ENCODE measurements around the gene LHFPL2. TPM values are rescaled to one million over a fixed set of nuclear protein-coding genes. Genes with fewer than 3 reads are reported as not detected.

Gene LHFPL2
- total RNA-seq, 2 donors from 2014 or later, result 30.1 to 72.6 TPM

DNA sequence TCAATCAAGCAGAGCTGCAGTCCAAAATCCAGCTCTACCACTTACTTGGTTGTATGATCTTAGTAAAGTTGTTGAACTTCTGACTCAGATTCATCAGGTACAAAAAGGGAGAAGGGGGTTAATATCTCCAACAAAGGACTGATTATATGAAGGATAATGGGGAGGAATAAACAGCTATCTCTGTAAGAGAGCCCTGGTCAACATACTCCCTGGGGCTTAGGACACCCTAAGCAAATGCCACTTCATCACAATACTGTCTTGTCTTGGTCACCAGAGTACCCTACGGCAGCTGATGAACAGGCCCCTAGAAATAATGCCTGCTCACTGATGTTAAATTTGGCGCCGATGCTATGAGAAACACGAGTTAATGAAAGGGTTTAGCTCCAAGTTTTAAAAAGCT, 34.8 kb downstream of the LHFPL2 start:
- H3K36me3 ChIP-seq, result peaks cover 14% of the 10 kb centered on the region
- no peaks in the 10 kb centered on the region for H3K9me3 ChIP-seq
- H3K27ac ChIP-seq, result no peak overlapping the region
- no peak overlapping the region for H3K4me3 ChIP-seq
- TF ChIP-seq, protein P1, sequence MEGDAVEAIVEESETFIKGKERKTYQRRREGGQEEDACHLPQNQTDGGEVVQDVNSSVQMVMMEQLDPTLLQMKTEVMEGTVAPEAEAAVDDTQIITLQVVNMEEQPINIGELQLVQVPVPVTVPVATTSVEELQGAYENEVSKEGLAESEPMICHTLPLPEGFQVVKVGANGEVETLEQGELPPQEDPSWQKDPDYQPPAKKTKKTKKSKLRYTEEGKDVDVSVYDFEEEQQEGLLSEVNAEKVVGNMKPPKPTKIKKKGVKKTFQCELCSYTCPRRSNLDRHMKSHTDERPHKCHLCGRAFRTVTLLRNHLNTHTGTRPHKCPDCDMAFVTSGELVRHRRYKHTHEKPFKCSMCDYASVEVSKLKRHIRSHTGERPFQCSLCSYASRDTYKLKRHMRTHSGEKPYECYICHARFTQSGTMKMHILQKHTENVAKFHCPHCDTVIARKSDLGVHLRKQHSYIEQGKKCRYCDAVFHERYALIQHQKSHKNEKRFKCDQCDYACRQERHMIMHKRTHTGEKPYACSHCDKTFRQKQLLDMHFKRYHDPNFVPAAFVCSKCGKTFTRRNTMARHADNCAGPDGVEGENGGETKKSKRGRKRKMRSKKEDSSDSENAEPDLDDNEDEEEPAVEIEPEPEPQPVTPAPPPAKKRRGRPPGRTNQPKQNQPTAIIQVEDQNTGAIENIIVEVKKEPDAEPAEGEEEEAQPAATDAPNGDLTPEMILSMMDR (IDR thresholded peaks at IDR 0.05), result no peak
- peaks cover 6 to 37% of the 10 kb centered on the region in 2 donors for H3K4me1 ChIP-seq (ENCODE audit: control insufficient read depth in 1 of 2, low read depth in 2 of 2)
- no peaks in the 10 kb centered on the region for H3K27me3 ChIP-seq (replicated peaks; ENCODE audit: insufficient read depth)
- ATAC-seq (ENCODE audit: insufficient number of reproducible peaks, low FRiP score, low read depth) (no peak), DNase-seq (ENCODE audit: low spot score) (no peak)

DNA sequence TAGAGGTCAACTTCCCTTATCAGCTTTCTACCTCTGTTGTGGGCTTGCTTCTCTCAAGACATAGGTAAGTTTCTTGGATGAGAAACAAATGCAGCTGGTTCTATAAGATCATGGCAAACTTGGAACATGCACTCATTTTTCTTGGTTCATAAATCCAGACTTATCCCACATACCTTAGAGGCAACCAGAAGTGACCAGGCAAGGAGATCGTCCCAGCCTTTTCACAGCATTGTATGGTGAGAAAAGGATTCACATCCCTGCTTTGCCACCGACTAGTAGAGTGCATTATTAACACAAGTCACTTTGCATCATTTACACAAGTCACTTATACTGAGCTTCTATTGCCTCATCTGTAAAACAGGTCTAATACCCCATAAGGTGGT, 35.4 kb downstream of the LHFPL2 start:
- Histone ChIP-seq H3K36me3 (peaks cover 9% of the 10 kb centered on the region), H3K27me3 (replicated peaks; ENCODE audit: insufficient read depth) (no peaks in the 10 kb centered on the region), H3K4me1 (ENCODE audit: control insufficient read depth in 1 of 2, low read depth in 2 of 2) (peaks cover 6 to 37% of the 10 kb centered on the region in 2 donors), H3K27ac (no peak overlapping the region), H3K4me3 (no peak overlapping the region), H3K9me3 (no peaks in the 10 kb centered on the region)
- TF ChIP-seq, protein P1 (IDR thresholded peaks at IDR 0.05), result no peak
- no peak for DNase-seq (ENCODE audit: low spot score)
- ATAC-seq (ENCODE audit: insufficient number of reproducible peaks, low FRiP score, low read depth), result no peak

DNA sequence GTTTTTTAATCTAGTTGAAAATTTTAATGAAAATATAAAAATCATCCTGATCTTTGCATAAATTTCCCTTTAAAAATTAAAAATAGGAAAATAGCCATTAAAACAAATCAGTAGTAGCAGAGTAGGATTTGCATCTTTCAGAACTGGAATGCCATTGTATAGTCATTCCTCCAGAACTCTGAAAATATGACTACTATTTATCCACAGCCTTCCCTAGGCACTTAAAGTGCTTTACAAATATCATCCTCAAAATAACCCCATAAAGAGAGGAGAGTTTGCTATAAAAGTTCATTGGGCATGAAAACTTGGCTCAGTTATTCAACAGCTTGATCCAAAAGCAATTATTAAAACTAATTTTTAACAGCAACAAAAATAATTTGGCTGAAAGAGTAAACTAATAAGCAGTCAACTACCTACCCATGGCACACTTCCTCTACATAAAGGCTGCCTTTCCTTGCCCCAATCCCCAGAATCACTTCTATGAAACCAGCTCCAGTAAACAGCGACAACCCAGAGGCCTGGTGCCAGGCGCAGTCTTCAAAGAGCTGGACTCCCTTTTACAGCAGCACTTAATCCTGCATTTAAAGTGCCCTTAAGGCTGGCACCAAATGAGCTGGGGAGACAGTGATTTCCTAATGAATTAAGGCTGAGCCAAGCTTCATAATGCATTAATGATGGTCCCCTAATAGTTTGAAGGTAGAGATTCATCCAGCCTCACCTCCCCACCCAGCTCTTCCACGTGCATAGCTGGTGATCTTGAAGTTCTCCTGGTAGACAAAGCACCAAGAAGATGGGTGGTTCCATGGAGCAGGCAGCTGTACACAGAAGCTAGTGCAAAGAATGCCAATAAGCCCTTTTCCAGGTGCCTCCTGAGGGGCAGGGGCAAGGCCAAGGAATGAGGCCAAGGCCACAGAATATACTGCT, 36.1 kb downstream of the LHFPL2 start:
- peaks cover 6 to 38% of the 10 kb centered on the region in 2 donors for H3K4me1 ChIP-seq (ENCODE audit: control insufficient read depth in 1 of 2, low read depth in 2 of 2)
- H3K27ac ChIP-seq, result peak overlapping the region in 1 of 2 donors; percentile 13
- H3K27me3 ChIP-seq (replicated peaks; ENCODE audit: insufficient read depth), result no peaks in the 10 kb centered on the region
- DNase-seq (ENCODE audit: low spot score) (no peak), ATAC-seq (ENCODE audit: insufficient number of reproducible peaks, low FRiP score, low read depth) (no peak)
- H3K9me3 ChIP-seq, result no peaks in the 10 kb centered on the region
- H3K36me3 ChIP-seq, result peaks cover 8% of the 10 kb centered on the region
- no peak overlapping the region for H3K4me3 ChIP-seq
- TF ChIP-seq, protein P1 (IDR thresholded peaks at IDR 0.05), result no peak

DNA sequence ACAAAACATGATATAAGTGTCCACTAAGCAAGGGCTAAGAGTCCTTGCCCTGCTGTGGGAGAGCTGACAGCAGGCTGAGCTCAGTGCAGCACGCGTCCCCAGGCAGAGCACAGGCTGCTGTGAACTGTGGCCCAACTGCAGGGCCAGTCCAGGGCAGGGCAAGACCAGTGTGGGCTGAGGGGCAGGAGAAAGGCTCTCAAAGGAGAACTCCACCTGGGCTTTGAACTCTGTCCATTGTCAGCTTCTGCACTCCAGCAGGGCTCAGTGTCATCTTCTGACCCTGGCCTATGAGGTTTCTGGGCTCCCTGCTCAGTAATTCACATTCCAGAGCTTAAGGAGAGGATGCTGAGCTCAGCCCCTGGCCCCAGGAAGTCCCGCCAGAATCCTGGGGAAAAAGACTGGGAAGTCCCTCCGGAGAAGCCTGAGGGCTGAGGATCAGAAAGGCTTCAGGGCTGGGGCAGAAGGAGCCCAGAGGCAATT, 37.4 kb downstream of the LHFPL2 start:
- TF ChIP-seq, protein P1 (IDR thresholded peaks at IDR 0.05), result no peak
- peaks cover 9 to 49% of the 10 kb centered on the region in 2 donors for H3K4me1 ChIP-seq (ENCODE audit: control insufficient read depth in 1 of 2, low read depth in 2 of 2)
- no peaks in the 10 kb centered on the region for H3K9me3 ChIP-seq
- H3K4me3 ChIP-seq, result no peak overlapping the region
- no peak for DNase-seq (ENCODE audit: low spot score)
- ATAC-seq (ENCODE audit: insufficient number of reproducible peaks, low FRiP score, low read depth), result no peak
- H3K27me3 ChIP-seq (replicated peaks; ENCODE audit: insufficient read depth), result no peaks in the 10 kb centered on the region
- peak overlapping the region; percentile 37 to 51 for H3K27ac ChIP-seq
- peaks cover under 1% of the 10 kb centered on the region for H3K36me3 ChIP-seq

DNA sequence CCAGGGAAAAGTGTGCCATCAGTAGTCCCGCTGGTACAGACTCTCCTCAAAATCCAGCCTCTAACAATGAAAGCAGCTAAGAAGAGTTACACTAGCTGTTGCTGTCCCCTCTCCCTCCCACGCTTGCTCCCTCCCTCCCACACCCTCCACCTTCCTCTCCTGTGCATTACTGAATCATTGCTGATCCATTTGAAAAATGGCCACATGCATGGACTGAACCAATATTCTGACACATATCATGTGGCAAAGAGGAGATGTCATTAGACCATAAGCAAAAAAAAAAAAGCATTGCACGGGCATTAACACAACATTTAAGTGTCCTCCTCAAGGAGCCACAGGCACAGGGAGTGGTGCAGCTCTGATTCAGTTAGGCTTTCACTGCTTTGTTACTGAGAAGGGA, 37.9 kb downstream of the LHFPL2 start:
- Histone ChIP-seq H3K27ac (peak overlapping the region; percentile 37 to 51), H3K27me3 (replicated peaks; ENCODE audit: insufficient read depth) (no peaks in the 10 kb centered on the region), H3K4me1 (ENCODE audit: control insufficient read depth in 1 of 2, low read depth in 2 of 2) (peaks cover 10 to 54% of the 10 kb centered on the region in 2 donors), H3K4me3 (no peak overlapping the region), H3K9me3 (no peaks in the 10 kb centered on the region), H3K36me3 (no peaks in the 10 kb centered on the region)
- no peak for ATAC-seq (ENCODE audit: insufficient number of reproducible peaks, low FRiP score, low read depth)
- TF ChIP-seq, protein P1 (IDR thresholded peaks at IDR 0.05), result no peak
- no peak for DNase-seq (ENCODE audit: low spot score)
